HCT116 (cell line): Measurements from ENCODE around the gene THSD7B. TPM values are rescaled to one million over a fixed set of nuclear protein-coding genes. Genes with fewer than 3 reads are reported as not detected.

Source experiments
- ATAC-seq: fragments of 200-7000 bp; cut with Tn5 transposase; 2 replicates; pipeline ENCODE4 v1.9.1; 2020; ENCODE audit warnings: mild to moderate bottlenecking, moderate library complexity
- BruUV-seq: library from RNA; stranded (reverse); fragments of 400-500 nt; replicated peaks from 2 replicates; lab custom pipeline; 2021; lab: Mats Ljungman, UMichigan
- CTCF ChIA-PET: fragments of 300-600 bp; sonication (Branson Sonifier 250); formaldehyde crosslinking; loops from one replicate; lab custom pipeline; 2021; ENCODE audit warnings: antibody characterized with exemption; lab: Charles Lee
- POLR2A ChIA-PET: fragments of 300-600, 350-600 bp; sonication (Branson Sonifier 250); formaldehyde crosslinking; loops from one replicate; lab custom pipeline; 2021; ENCODE audit warnings: antibody characterized with exemption; lab: Charles Lee
- RAD21 ChIA-PET, 2 experiments: fragments of 300-600 bp; sonication (Branson Sonifier 250); formaldehyde crosslinking; loops; one replicate each; lab custom pipeline; 2023; ENCODE audit warnings: low total read pairs in 2 of 2; ENCODE audit not compliant: uncharacterized antibody in 2 of 2, unreplicated experiment in 2 of 2, low non-redundant PET in 1 of 2; lab: Charles Lee
- DNase-seq: peaks from one replicate; pipeline ENCODE4 v3.0.0-alpha.2; 2010; ENCODE audit warnings: low read depth, low spot score
- H2AFZ ChIP-seq: fragments of 200-600 bp; shearing (Covaris generic), sonication (generic); 2 replicates; pipeline ENCODE4 v1.6.1; 2017; ENCODE audit warnings: low read depth, mixed run types, mixed read lengths, antibody characterized with exemption, low read length; ENCODE audit not compliant: poor library complexity, severe bottlenecking
- H3K27ac ChIP-seq: 2 replicates; pipeline ENCODE4 v1.5.1; 2012; ENCODE audit warnings: low read depth, low read length
- H3K27me3 ChIP-seq: fragments of 200-600 bp; sonication (generic); 2 replicates; pipeline ENCODE4 v1.6.1; 2016; ENCODE audit warnings: mixed run types, low read length, mixed read lengths; ENCODE audit not compliant: insufficient read depth
- H3K36me3 ChIP-seq, 2 experiments: fragments of 200-500 bp in 1 of 2; fragments of 200-600 bp in 1 of 2; sonication (Bioruptor generic) in 1 of 2; sonication (generic) in 1 of 2; 2 replicates each; pipeline versions ENCODE4 v1.5.1 to v1.6.1; 2014 to 2016; ENCODE audit warnings: low read length in 2 of 2, inconsistent platforms in 1 of 2, mixed read lengths in 1 of 2, mixed run types in 1 of 2; ENCODE audit not compliant: insufficient read depth in 2 of 2, control insufficient read depth in 1 of 2
- H3K4me1 ChIP-seq, 2 experiments: fragments of 200-600 bp in 1 of 2; sonication (generic) in 1 of 2; 2 replicates each; pipeline versions ENCODE4 v1.5.1 to v1.6.1; 2012 to 2017; ENCODE audit warnings: low read length in 2 of 2, inconsistent platforms in 1 of 2, mild to moderate bottlenecking in 1 of 2, mixed read lengths in 1 of 2, mixed run types in 1 of 2, moderate library complexity in 1 of 2; ENCODE audit not compliant: insufficient read depth in 2 of 2, control insufficient read depth in 1 of 2
- H3K4me2 ChIP-seq: fragments of 200-600 bp; sonication (generic); 2 replicates; pipeline ENCODE4 v1.6.1; 2017; ENCODE audit warnings: mixed run types, low read length, mixed read lengths
- H3K4me3 ChIP-seq, 2 experiments: fragments of 200-600 bp in 1 of 2; sonication (generic) in 1 of 2; replicated peaks in 1 of 2; 2 replicates each; pipeline ENCODE4 v1.5.1; 2011 to 2016; ENCODE audit warnings: low read length in 2 of 2, control low read depth in 1 of 2, low read depth in 1 of 2, mild to moderate bottlenecking in 1 of 2, mixed read lengths in 1 of 2, mixed run types in 1 of 2
- H3K79me2 ChIP-seq: fragments of 200-600 bp; sonication (generic); 2 replicates; pipeline ENCODE4 v1.6.1; 2017; ENCODE audit warnings: mild to moderate bottlenecking, mixed run types, low read length, moderate library complexity, mixed read lengths; ENCODE audit not compliant: insufficient read depth
- H3K9ac ChIP-seq: fragments of 200-600 bp; sonication (generic); 2 replicates; pipeline ENCODE4 v1.6.1; 2016; ENCODE audit warnings: low read length, mixed read lengths
- H3K9me2 ChIP-seq: fragments of 200-600 bp; sonication (generic), shearing (Covaris generic); 2 replicates; pipeline ENCODE4 v1.6.1; 2017; ENCODE audit warnings: mixed run types, mild to moderate bottlenecking, moderate library complexity; ENCODE audit not compliant: insufficient read depth
- H3K9me3 ChIP-seq, 2 experiments: fragments of 200-500 bp in 1 of 2; fragments of 200-600 bp in 1 of 2; sonication (Bioruptor generic) in 1 of 2; sonication (generic) in 1 of 2; 2 replicates each; pipeline ENCODE4 v1.6.1; 2014 to 2017; ENCODE audit warnings: low read length in 2 of 2, mixed read lengths in 2 of 2, inconsistent platforms in 1 of 2, low read depth in 1 of 2, mild to moderate bottlenecking in 1 of 2, mixed run types in 1 of 2, moderate library complexity in 1 of 2; ENCODE audit not compliant: control insufficient read depth in 1 of 2, insufficient read depth in 1 of 2
- H4K20me1 ChIP-seq: fragments of 200-600 bp; sonication (generic), shearing (Covaris generic); 2 replicates; pipeline ENCODE4 v1.6.1; 2017; ENCODE audit warnings: mixed run types, mild to moderate bottlenecking, moderate library complexity; ENCODE audit not compliant: insufficient read depth
- CEBPB ChIP-seq: IDR thresholded peaks from 2 replicates; pipeline ENCODE4 v1.6.1; 2012; ENCODE audit warnings: low read depth
- EGR1 ChIP-seq: IDR thresholded peaks from 2 replicates; pipeline ENCODE4 v1.6.1; 2012; ENCODE audit warnings: low read depth
- EZH2 ChIP-seq: fragments of 200-600 bp; sonication (generic); IDR thresholded peaks from 2 replicates; pipeline ENCODE4 v1.6.1; 2017; ENCODE audit warnings: antibody characterized with exemption, mixed run types
- JUND ChIP-seq: IDR thresholded peaks from 2 replicates; pipeline ENCODE4 v1.6.1; 2012
- POLR2A ChIP-seq: IDR thresholded peaks from 2 replicates; pipeline ENCODE4 v1.7.0; 2011; ENCODE audit warnings: borderline replicate concordance; ENCODE audit not compliant: insufficient read depth, insufficient read length; ENCODE audit errors: extremely low read depth
- POLR2AphosphoS5 ChIP-seq: IDR thresholded peaks from 2 replicates; pipeline ENCODE4 v1.6.1; 2011; ENCODE audit warnings: mild to moderate bottlenecking, low read depth, low read length, moderate library complexity
- SIN3A ChIP-seq: IDR thresholded peaks from 2 replicates; pipeline ENCODE4 v1.6.1; 2012; ENCODE audit warnings: low read depth
- SP1 ChIP-seq: IDR thresholded peaks from 2 replicates; pipeline ENCODE4 v1.6.1; 2012; ENCODE audit warnings: low read depth
- ZFX ChIP-seq: fragments of 450-650 bp; IDR thresholded peaks from 2 replicates; pipeline ENCODE4 v1.6.1; 2017
- ZNF274 ChIP-seq: fragments of 200-500 bp; sonication (Bioruptor generic); IDR thresholded peaks from 2 replicates; pipeline ENCODE4 v1.6.1; 2014; ENCODE audit warnings: mild to moderate bottlenecking, low read depth, low read length, inconsistent platforms
- intact Hi-C: fragments of 100-400 bp; cut with micrococcal nuclease; formaldehyde crosslinking; loops from 2 replicates; pipeline ENCODE4 v1.10.0; 2022
- total RNA-seq: library from RNA; stranded (reverse); gene quantifications from one replicate; pipeline ENCODE4 v1.2.1, GENCODE V29; 2021; ENCODE audit not compliant: unreplicated experiment
- TF ChIP-seq, protein P1 (sequence below): IDR thresholded peaks from 2 replicates; pipeline ENCODE4 v1.6.1; 2012; ENCODE audit warnings: low read depth
- TF ChIP-seq, protein P2 (sequence below): IDR thresholded peaks from 2 replicates; pipeline ENCODE4 v1.6.1; 2012
- TF ChIP-seq, protein P3 (sequence below), 3 experiments: fragments of 200-600 bp in 1 of 3; sonication (generic) in 1 of 3; IDR thresholded peaks in 2 of 3; conservative IDR thresholded peaks in 1 of 3; 2 replicates each; pipeline ENCODE4 v1.5.1; 2012 to 2017; ENCODE audit warnings: low read depth in 2 of 3, low read length in 2 of 3, antibody characterized with exemption in 1 of 3, borderline replicate concordance in 1 of 3, control low read depth in 1 of 3, mild to moderate bottlenecking in 1 of 3, mixed read lengths in 1 of 3, mixed run types in 1 of 3, moderate library complexity in 1 of 3; ENCODE audit not compliant: insufficient read depth in 1 of 3
- TF ChIP-seq, protein P4 (sequence below): IDR thresholded peaks from 2 replicates; pipeline ENCODE4 v1.6.1; 2012
- TF ChIP-seq, protein P5 (sequence below): IDR thresholded peaks from 2 replicates; pipeline ENCODE4 v1.6.1; 2011; ENCODE audit warnings: mild to moderate bottlenecking, low read length, moderate library complexity; ENCODE audit not compliant: insufficient replicate concordance; ENCODE audit errors: extremely low read depth

THSD7B gene
- total RNA-seq, 1 experiment from 2014 or later: not detected

DNA sequence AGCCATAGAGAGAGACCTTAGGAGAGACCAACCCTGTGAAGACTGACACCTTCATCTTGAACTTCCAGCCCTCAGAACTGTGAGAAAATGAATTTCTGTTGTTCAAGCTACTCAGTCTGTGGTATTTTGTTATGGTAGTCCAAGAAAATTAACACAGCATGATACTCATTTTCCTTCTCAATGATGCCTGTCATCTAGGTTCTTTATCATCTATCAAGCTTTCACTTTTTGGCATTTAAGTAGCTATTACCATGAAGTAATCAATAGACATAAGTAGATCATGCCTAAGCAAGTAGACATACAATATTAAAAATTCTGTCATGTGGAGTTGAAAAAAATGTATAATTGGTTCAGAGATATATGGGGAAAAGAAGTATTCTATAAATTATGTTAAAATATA, 444.7 kb downstream of the THSD7B start:
- intact Hi-C loops: no loop called here
- no peak for ATAC-seq

More for the DNA sequence above, 444.7 kb downstream of the THSD7B start:
- no peaks in the 10 kb centered on the region for H3K36me3 ChIP-seq
- no peak for DNase-seq
- no peak overlapping the region for H3K27ac ChIP-seq
- H3K9me2 ChIP-seq: no peaks in the 10 kb centered on the region
- POLR2A ChIA-PET: no interaction called here
- H3K9me3 ChIP-seq: 0 out of 4 replicates have a peak, but pooled peaks cover 0 to 3% of the 10 kb centered on the region in 2 experiments
- CTCF ChIA-PET: no interaction called here
- TF ChIP-seq JUND (no peak), ZFX (no peak), EZH2 (no peak), SP1 (no peak), CEBPB (no peak), POLR2A (no peak), SIN3A (no peak), ZNF274 (no peak), POLR2AphosphoS5 (no peak), EGR1 (no peak)
- TF ChIP-seq, protein P1, sequence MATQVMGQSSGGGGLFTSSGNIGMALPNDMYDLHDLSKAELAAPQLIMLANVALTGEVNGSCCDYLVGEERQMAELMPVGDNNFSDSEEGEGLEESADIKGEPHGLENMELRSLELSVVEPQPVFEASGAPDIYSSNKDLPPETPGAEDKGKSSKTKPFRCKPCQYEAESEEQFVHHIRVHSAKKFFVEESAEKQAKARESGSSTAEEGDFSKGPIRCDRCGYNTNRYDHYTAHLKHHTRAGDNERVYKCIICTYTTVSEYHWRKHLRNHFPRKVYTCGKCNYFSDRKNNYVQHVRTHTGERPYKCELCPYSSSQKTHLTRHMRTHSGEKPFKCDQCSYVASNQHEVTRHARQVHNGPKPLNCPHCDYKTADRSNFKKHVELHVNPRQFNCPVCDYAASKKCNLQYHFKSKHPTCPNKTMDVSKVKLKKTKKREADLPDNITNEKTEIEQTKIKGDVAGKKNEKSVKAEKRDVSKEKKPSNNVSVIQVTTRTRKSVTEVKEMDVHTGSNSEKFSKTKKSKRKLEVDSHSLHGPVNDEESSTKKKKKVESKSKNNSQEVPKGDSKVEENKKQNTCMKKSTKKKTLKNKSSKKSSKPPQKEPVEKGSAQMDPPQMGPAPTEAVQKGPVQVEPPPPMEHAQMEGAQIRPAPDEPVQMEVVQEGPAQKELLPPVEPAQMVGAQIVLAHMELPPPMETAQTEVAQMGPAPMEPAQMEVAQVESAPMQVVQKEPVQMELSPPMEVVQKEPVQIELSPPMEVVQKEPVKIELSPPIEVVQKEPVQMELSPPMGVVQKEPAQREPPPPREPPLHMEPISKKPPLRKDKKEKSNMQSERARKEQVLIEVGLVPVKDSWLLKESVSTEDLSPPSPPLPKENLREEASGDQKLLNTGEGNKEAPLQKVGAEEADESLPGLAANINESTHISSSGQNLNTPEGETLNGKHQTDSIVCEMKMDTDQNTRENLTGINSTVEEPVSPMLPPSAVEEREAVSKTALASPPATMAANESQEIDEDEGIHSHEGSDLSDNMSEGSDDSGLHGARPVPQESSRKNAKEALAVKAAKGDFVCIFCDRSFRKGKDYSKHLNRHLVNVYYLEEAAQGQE: no peak
- TF ChIP-seq, protein P2, sequence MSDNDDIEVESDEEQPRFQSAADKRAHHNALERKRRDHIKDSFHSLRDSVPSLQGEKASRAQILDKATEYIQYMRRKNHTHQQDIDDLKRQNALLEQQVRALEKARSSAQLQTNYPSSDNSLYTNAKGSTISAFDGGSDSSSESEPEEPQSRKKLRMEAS: no peak
- TF ChIP-seq, protein P3, sequence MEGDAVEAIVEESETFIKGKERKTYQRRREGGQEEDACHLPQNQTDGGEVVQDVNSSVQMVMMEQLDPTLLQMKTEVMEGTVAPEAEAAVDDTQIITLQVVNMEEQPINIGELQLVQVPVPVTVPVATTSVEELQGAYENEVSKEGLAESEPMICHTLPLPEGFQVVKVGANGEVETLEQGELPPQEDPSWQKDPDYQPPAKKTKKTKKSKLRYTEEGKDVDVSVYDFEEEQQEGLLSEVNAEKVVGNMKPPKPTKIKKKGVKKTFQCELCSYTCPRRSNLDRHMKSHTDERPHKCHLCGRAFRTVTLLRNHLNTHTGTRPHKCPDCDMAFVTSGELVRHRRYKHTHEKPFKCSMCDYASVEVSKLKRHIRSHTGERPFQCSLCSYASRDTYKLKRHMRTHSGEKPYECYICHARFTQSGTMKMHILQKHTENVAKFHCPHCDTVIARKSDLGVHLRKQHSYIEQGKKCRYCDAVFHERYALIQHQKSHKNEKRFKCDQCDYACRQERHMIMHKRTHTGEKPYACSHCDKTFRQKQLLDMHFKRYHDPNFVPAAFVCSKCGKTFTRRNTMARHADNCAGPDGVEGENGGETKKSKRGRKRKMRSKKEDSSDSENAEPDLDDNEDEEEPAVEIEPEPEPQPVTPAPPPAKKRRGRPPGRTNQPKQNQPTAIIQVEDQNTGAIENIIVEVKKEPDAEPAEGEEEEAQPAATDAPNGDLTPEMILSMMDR (IDR thresholded peaks at IDR 0.05 in 2 of 3, conservative IDR thresholded peaks at IDR 0.05 in 1 of 3; ENCODE audit: borderline replicate concordance in 1 of 3, insufficient read depth in 1 of 3, low read depth in 2 of 3, low read length in 2 of 3): no peak
- TF ChIP-seq, protein P4, sequence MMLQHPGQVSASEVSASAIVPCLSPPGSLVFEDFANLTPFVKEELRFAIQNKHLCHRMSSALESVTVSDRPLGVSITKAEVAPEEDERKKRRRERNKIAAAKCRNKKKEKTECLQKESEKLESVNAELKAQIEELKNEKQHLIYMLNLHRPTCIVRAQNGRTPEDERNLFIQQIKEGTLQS: no peak
- TF ChIP-seq, protein P5, sequence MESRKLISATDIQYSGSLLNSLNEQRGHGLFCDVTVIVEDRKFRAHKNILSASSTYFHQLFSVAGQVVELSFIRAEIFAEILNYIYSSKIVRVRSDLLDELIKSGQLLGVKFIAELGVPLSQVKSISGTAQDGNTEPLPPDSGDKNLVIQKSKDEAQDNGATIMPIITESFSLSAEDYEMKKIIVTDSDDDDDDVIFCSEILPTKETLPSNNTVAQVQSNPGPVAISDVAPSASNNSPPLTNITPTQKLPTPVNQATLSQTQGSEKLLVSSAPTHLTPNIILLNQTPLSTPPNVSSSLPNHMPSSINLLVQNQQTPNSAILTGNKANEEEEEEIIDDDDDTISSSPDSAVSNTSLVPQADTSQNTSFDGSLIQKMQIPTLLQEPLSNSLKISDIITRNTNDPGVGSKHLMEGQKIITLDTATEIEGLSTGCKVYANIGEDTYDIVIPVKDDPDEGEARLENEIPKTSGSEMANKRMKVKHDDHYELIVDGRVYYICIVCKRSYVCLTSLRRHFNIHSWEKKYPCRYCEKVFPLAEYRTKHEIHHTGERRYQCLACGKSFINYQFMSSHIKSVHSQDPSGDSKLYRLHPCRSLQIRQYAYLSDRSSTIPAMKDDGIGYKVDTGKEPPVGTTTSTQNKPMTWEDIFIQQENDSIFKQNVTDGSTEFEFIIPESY: no peak
- TF ChIP-seq, all 23 proteins: peak for 0
- no TSS peak for BruUV-seq
- Histone ChIP-seq H3K4me3 (no peak overlapping the region), H3K4me1 (no peaks in the 10 kb centered on the region), H4K20me1 (no peaks in the 10 kb centered on the region), H3K27me3 (no peaks in the 10 kb centered on the region), H3K79me2 (no peaks in the 10 kb centered on the region), H3K4me2 (no peak overlapping the region), H2AFZ (no peak overlapping the region), H3K9ac (no peak overlapping the region)
- RAD21 ChIA-PET: no interaction called here
